Stomach (tissue), 4 donors: ENCODE measurements around the gene TIMP1.

ENCODE experiments used
- EP300 ChIP-seq: sonication (generic); formaldehyde crosslinking; IDR thresholded peaks from one replicate; pipeline ENCODE4 v1.6.1; 2017; ENCODE audit warnings: antibody characterized with exemption
- POLR2A ChIP-seq, 4 donors: fragments of 450-650 bp; IDR thresholded peaks; one replicate each; pipeline ENCODE4 v1.6.1; 2016; ENCODE audit warnings: antibody characterized with exemption in 4 of 4, control low read depth in 2 of 4, mild to moderate bottlenecking in 1 of 4, moderate library complexity in 1 of 4
- POLR2AphosphoS5 ChIP-seq, 3 donors: sonication (generic); formaldehyde crosslinking; IDR thresholded peaks; one replicate each; pipeline ENCODE4 v1.6.1; 2016; ENCODE audit warnings: antibody characterized with exemption in 3 of 3
- TF ChIP-seq, protein P1 (sequence below), 7 experiments: fragments of 450-650 bp in 4 of 7; fragments of 200-600 bp in 3 of 7; sonication (generic) in 3 of 7; IDR thresholded peaks; one replicate each; pipeline ENCODE4 v1.5.1; 2016 to 2019; ENCODE audit warnings: antibody characterized with exemption in 7 of 7, control low read depth in 2 of 7, mild to moderate bottlenecking in 1 of 7

DNA sequence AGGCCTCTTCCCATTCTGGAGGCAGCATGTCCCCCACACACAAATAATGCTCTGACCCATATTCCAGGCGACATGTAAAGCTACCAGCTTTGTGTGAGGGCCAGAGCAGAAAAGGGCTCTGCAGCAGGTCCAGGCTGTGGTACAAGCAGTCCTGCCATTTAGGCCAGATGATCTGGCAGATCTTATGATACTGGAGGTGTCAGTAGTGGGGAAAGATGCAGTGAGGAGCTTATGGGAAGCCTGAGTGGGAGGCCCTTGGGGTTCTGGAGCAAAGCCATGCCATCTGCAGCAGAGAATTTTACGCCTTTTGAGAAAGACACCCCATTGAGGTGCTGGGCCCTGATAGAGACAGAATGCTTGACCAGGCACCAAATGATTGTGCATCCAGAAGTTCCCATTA is 29.7 kb downstream of the TIMP1 start:
- TF ChIP-seq POLR2A (IDR thresholded peaks at IDR 0.05), result no peak
- no peak for TF ChIP-seq POLR2AphosphoS5 (IDR thresholded peaks at IDR 0.05)
- TF ChIP-seq, protein P1, sequence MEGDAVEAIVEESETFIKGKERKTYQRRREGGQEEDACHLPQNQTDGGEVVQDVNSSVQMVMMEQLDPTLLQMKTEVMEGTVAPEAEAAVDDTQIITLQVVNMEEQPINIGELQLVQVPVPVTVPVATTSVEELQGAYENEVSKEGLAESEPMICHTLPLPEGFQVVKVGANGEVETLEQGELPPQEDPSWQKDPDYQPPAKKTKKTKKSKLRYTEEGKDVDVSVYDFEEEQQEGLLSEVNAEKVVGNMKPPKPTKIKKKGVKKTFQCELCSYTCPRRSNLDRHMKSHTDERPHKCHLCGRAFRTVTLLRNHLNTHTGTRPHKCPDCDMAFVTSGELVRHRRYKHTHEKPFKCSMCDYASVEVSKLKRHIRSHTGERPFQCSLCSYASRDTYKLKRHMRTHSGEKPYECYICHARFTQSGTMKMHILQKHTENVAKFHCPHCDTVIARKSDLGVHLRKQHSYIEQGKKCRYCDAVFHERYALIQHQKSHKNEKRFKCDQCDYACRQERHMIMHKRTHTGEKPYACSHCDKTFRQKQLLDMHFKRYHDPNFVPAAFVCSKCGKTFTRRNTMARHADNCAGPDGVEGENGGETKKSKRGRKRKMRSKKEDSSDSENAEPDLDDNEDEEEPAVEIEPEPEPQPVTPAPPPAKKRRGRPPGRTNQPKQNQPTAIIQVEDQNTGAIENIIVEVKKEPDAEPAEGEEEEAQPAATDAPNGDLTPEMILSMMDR (IDR thresholded peaks at IDR 0.05), result no peak
- no peak for TF ChIP-seq EP300
